ENCODE data around the gene KCNH2. TPM values are rescaled to one million over a fixed set of nuclear protein-coding genes. Genes with fewer than 3 reads are reported as not detected.
A peak's percentile ranks its signal among the peaks of the same experiment; 100 is the strongest.

Gene KCNH2
- total RNA-seq, 4 donors from 2014 or later: 2.4 to 8.5 (median 3.4) TPM

DNA sequence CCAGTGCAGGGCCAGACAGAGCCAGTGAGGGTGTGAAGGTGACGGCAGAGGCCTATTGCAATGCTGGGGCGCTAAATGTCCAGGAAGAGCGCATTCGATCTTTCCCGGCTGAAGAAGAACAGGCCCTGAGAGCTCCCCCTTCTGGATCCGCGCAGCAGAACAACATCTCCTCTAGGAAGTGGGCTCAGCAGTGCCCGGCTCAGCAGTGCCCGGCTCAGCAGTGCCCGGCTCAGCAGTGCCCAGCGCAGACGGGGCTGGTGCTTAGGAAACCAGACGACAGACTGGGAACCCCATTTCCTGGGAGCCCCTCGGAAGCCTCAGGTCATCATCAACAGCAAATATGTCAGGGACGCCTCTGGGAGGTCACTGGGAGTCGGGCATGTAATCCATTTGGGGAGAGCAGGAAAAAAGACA is 8.0 kb upstream of the KCNH2 start:
- DNase-seq: peak; percentile 65 to 86 (median 77)
- H3K27ac ChIP-seq: no peak overlapping the region
- H3K27me3 ChIP-seq: no peaks in the 10 kb centered on the region
- H3K36me3 ChIP-seq: no peaks in the 10 kb centered on the region
- peaks cover 0 to 11% (median 4%) of the 10 kb centered on the region in 4 donors for H3K4me1 ChIP-seq
- H3K9me3 ChIP-seq: peaks cover 0 to 10% (median 3%) of the 10 kb centered on the region in 4 donors
- H3K4me3 ChIP-seq: no peak overlapping the region
- TF ChIP-seq, protein P1, sequence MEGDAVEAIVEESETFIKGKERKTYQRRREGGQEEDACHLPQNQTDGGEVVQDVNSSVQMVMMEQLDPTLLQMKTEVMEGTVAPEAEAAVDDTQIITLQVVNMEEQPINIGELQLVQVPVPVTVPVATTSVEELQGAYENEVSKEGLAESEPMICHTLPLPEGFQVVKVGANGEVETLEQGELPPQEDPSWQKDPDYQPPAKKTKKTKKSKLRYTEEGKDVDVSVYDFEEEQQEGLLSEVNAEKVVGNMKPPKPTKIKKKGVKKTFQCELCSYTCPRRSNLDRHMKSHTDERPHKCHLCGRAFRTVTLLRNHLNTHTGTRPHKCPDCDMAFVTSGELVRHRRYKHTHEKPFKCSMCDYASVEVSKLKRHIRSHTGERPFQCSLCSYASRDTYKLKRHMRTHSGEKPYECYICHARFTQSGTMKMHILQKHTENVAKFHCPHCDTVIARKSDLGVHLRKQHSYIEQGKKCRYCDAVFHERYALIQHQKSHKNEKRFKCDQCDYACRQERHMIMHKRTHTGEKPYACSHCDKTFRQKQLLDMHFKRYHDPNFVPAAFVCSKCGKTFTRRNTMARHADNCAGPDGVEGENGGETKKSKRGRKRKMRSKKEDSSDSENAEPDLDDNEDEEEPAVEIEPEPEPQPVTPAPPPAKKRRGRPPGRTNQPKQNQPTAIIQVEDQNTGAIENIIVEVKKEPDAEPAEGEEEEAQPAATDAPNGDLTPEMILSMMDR (IDR thresholded peaks at IDR 0.05): peak in 5 of 6 experiments; percentile 28 to 76 (median 64)
- TF ChIP-seq POLR2A (IDR thresholded peaks at IDR 0.05): no peak

DNA sequence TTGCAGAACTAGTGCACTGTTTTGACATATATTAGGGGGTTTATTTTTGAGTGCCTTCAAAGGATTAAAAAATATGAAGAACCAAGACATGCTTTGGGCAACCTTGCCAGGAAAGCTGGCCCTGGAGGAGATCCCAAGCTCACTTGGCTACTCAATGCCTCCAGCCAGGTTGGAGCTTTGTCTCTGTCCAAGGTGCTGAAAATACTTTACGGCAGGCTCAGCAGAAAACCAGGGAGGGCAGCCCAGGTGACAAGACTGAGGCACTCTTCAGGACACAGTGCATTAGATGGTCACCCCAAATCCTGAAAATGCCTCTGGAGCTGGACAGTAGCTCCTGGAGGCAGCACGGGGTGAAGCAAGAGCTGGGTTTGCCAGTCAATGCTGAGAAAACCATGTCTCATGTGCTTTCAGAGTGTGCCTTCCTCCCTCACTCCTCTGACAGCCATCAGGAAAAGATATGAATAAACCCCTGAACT is 5.8 kb upstream of the KCNH2 start:
- no peak overlapping the region for H3K27ac ChIP-seq
- no peak for TF ChIP-seq POLR2A (IDR thresholded peaks at IDR 0.05)
- TF ChIP-seq, protein P1 (IDR thresholded peaks at IDR 0.05): no peak
- DNase-seq: peak in 1 of 3 donors; percentile 47
- no peaks in the 10 kb centered on the region for H3K36me3 ChIP-seq
- H3K27me3 ChIP-seq: no peaks in the 10 kb centered on the region
- H3K4me3 ChIP-seq: no peak overlapping the region
- peaks cover 0 to 15% (median 7%) of the 10 kb centered on the region in 4 donors for H3K4me1 ChIP-seq
- no peaks in the 10 kb centered on the region for H3K9me3 ChIP-seq

DNA sequence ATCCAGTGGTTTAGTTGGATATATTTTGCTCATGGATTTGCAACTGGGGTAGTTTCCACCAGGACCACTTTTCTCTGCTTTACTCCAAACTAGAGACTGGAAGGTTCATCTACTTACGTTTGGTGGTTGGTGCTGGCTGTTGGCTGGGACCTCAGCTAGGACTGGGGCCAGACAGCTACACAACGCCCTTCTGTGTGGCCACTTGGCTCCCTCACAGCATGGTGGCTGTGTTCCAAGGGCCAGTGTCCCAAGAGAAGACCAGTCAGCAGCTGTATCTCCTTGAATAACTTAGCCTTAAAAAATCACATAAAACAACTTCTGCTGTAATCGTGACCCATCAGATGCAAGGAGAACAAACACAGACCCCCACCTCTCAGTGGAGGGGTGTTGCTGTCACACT is 4.2 kb upstream of the KCNH2 start:
- H3K27ac ChIP-seq: no peak overlapping the region
- H3K36me3 ChIP-seq: no peaks in the 10 kb centered on the region
- TF ChIP-seq, protein P1 (IDR thresholded peaks at IDR 0.05): no peak
- no peak for TF ChIP-seq POLR2A (IDR thresholded peaks at IDR 0.05)
- no peak for DNase-seq
- no peaks in the 10 kb centered on the region for H3K9me3 ChIP-seq
- peaks cover 0 to 4% of the 10 kb centered on the region in 2 donors for H3K27me3 ChIP-seq
- no peak overlapping the region for H3K4me3 ChIP-seq
- H3K4me1 ChIP-seq: peaks cover 0 to 22% (median 9%) of the 10 kb centered on the region in 4 donors

DNA sequence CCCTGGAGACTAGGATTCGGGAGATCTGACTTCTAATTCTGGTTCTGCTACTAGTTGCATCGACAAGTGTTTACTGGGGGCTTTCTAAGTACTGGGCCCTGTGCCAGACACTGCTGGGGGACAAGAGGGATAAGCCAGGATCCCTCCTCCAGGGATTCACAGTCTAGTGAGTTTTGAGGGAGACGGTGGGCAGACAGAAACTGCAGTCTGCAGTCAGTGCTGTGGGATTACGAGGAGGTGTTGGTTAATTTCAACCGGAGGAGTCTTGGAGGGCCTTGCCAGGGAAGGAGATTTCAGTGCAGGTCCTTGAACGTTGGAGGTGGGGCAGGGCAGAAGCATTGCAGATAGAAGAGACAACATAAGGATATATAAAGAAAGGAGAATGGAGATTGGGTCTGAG is 3.5 kb upstream of the KCNH2 start:
- DNase-seq: no peak
- TF ChIP-seq, protein P1 (IDR thresholded peaks at IDR 0.05): no peak
- no peak for TF ChIP-seq POLR2A (IDR thresholded peaks at IDR 0.05)
- no peaks in the 10 kb centered on the region for H3K9me3 ChIP-seq
- H3K4me1 ChIP-seq: peaks cover 0 to 23% (median 11%) of the 10 kb centered on the region in 4 donors
- no peaks in the 10 kb centered on the region for H3K36me3 ChIP-seq
- no peak overlapping the region for H3K27ac ChIP-seq
- H3K4me3 ChIP-seq: no peak overlapping the region
- H3K27me3 ChIP-seq: peaks cover 0 to 9% of the 10 kb centered on the region in 2 donors

DNA sequence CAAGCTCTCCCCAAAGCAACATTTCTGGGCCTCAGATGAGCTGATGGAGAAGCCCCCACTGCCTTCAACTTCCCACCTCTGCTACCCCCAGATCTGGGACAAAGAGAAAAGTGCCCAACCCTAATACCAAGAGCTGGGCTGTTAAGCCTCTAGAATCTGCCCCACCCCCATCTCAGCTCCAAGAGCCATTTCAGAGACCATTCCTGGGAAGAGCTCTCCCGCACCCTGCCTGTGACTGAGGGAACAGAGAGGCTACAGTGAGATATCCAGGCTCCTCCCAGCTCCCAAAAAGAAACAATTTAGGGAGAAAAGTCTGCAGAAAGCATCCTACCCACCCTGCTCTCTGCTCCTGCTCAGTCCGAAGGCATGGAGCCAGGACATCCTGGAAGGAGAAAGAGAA is 2.5 kb upstream of the KCNH2 start:
- no peak for TF ChIP-seq POLR2A (IDR thresholded peaks at IDR 0.05)
- TF ChIP-seq, protein P1 (IDR thresholded peaks at IDR 0.05): no peak
- H3K4me1 ChIP-seq: peaks cover 0 to 25% (median 14%) of the 10 kb centered on the region in 4 donors
- no peaks in the 10 kb centered on the region for H3K9me3 ChIP-seq
- no peaks in the 10 kb centered on the region for H3K36me3 ChIP-seq
- H3K4me3 ChIP-seq: no peak overlapping the region
- H3K27ac ChIP-seq: no peak overlapping the region
- DNase-seq: no peak
- peaks cover 0 to 9% of the 10 kb centered on the region in 2 donors for H3K27me3 ChIP-seq
